Peyer's patch (tissue), 4 donors: Measurements from ENCODE around the gene A1BG. TPM values are rescaled to one million over a fixed set of nuclear protein-coding genes. Genes with fewer than 3 reads are reported as not detected.
"Not testable (repeated sequence)": the region's sequence is repeated elsewhere in the genome, so short reads cannot be mapped to it uniquely, and the experiment has no call there.

Source experiments
- DNase-seq, 3 donors: peaks; one replicate each; pipeline ENCODE4 v3.0.0-alpha.2; 2017 to 2019
- H3K27ac ChIP-seq, 4 donors: fragments of 200-600 bp; sonication (generic); one replicate each; pipeline ENCODE4 v1.5.1; 2016 to 2019
- H3K27me3 ChIP-seq, 2 donors: fragments of 200-600 bp; sonication (generic); one replicate each; pipeline ENCODE4 v1.5.1; 2019
- H3K36me3 ChIP-seq, 3 donors: fragments of 200-600 bp; sonication (generic); one replicate each; pipeline ENCODE4 v1.5.1; 2016 to 2019
- H3K4me1 ChIP-seq, 4 donors: fragments of 200-600 bp; sonication (generic); one replicate each; pipeline ENCODE4 v1.5.1; 2016 to 2019
- H3K4me3 ChIP-seq, 4 donors: fragments of 200-600 bp; sonication (generic); 1 replicate in 3 of 4; 2 replicates in 1 of 4; pipeline ENCODE4 v1.5.1; 2016 to 2019; ENCODE audit warnings: mild to moderate bottlenecking in 1 of 4
- H3K9me3 ChIP-seq, 4 donors: fragments of 200-600 bp; sonication (generic); one replicate each; pipeline ENCODE4 v1.5.1; 2016 to 2019; ENCODE audit warnings: mild to moderate bottlenecking in 1 of 4
- CTCF ChIP-seq, 6 experiments: fragments of 450-650 bp in 4 of 6; fragments of 200-600 bp in 2 of 6; sonication (generic) in 1 of 6; IDR thresholded peaks; one replicate each; pipeline ENCODE4 v1.5.1; 2017 to 2019; ENCODE audit warnings: antibody characterized with exemption in 6 of 6, mild to moderate bottlenecking in 3 of 6, moderate library complexity in 1 of 6
- POLR2A ChIP-seq, 2 donors: fragments of 450-650 bp; IDR thresholded peaks; one replicate each; pipeline ENCODE4 v1.5.1; 2017; ENCODE audit warnings: antibody characterized with exemption in 2 of 2, mild to moderate bottlenecking in 2 of 2, moderate library complexity in 2 of 2
- total RNA-seq, 4 donors: library from RNA; depleted of rRNA; stranded (reverse); fragments of >200 nt; gene quantifications; one replicate each; pipeline ENCODE4 v1.1.0, GENCODE V29; 2016

A1BG gene
- total RNA-seq, 4 donors from 2014 or later, result 5.4 to 26.4 (median 8.3) TPM; not detected in 1

DNA sequence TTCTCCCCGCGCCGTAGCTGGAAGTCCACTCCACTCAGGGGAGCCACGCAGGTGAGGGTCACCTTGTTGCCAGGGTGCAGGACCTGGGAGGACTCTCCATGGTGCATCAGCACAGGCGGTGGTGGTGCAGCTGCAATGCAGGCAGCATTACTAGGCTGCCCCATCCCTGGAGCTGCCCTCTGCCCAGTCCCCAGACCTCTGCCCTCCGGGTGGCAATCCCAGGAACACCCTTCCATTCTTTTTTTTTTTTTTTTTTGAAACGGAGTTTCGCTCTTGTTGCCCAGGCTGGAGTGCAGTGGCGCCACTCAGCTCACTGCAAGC, 1.8 kb downstream of the A1BG start:
- DNase-seq, result no peak
- no peak for TF ChIP-seq POLR2A (IDR thresholded peaks at IDR 0.05)
- TF ChIP-seq CTCF (IDR thresholded peaks at IDR 0.05), result no peak
- Histone ChIP-seq H3K9me3 (no peaks in the 10 kb centered on the region), H3K27ac (no peak overlapping the region), H3K4me1 (peaks cover 0 to 17% (median 6%) of the 10 kb centered on the region in 4 donors), H3K27me3 (no peaks in the 10 kb centered on the region), H3K36me3 (no peaks in the 10 kb centered on the region), H3K4me3 (no peak overlapping the region)

GRCh38 chr19:58350871-58351557, 2.3 kb downstream of the A1BG start:
- no peaks in the 10 kb centered on the region for H3K36me3 ChIP-seq
- H3K4me1 ChIP-seq, result peaks cover 0 to 13% (median 4%) of the 10 kb centered on the region in 4 donors
- no peak overlapping the region for H3K4me3 ChIP-seq
- no peaks in the 10 kb centered on the region for H3K27me3 ChIP-seq
- TF ChIP-seq POLR2A (IDR thresholded peaks at IDR 0.05), result no peak
- no peak for TF ChIP-seq CTCF (IDR thresholded peaks at IDR 0.05)
- H3K27ac ChIP-seq, result no peak overlapping the region
- no peak for DNase-seq
- no peaks in the 10 kb centered on the region for H3K9me3 ChIP-seq

DNA sequence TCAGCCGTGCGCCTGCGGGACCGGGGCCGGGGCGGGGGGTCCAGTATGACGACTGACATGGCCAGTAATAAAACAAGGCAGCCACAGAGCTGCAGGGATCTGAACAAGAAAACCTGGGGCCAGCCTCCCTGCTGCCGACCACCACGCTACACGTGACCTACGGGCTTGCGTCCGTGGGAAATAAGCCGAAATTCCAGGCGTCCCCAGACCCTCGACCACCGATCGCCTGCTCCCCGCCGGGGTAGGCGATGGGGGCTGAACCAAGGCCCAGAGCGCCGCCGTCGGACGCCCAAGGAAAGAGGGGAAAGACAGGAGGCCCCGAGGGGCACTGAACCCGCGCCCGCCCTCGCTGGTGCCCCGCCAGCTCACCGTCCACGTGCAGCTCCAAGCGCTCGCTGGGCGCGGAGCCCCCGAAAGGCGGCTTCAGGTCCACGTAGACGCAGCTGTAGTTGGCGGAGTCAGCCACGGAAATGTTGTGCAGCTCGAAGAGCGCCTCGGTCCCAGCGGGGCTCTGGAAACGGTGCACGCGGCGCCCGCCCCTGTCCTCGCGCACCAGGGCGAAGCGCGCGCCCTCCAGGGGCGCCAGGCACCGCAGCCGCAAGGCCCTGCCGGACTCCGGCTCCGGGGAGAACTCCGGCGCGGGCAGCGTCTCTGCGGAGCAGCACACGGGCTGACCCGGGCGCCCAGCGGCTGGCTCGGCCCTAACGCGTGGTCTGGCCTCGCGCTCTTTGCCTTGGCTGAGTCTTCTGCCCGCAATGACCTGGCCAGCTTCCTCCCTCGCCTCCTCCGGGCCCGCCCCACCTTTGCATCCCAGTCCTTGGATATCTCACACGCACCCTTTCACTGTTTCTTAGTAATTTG, 3.1 kb downstream of the A1BG start:
- no peak overlapping the region for H3K27ac ChIP-seq
- TF ChIP-seq CTCF (IDR thresholded peaks at IDR 0.05) (no peak), POLR2A (IDR thresholded peaks at IDR 0.05) (no peak)
- H3K4me1 ChIP-seq, result peaks cover 0 to 11% (median 2%) of the 10 kb centered on the region in 4 donors
- no peaks in the 10 kb centered on the region for H3K9me3 ChIP-seq
- H3K36me3 ChIP-seq, result no peaks in the 10 kb centered on the region
- H3K4me3 ChIP-seq, result peak overlapping the region in 2 of 4 donors; percentile 9 to 14
- H3K27me3 ChIP-seq, result no peaks in the 10 kb centered on the region
- no peak for DNase-seq

- H3K27me3 ChIP-seq, result no peaks in the 10 kb centered on the region
- no peaks in the 10 kb centered on the region for H3K9me3 ChIP-seq
- DNase-seq, result no peak
- H3K27ac ChIP-seq, result no peak overlapping the region
- TF ChIP-seq POLR2A (IDR thresholded peaks at IDR 0.05) (no peak), CTCF (IDR thresholded peaks at IDR 0.05) (no peak)
- H3K4me1 ChIP-seq, result peaks cover 0 to 11% (median 2%) of the 10 kb centered on the region in 4 donors
- peak overlapping the region in 1 of 4 donors; percentile 14 for H3K4me3 ChIP-seq
- no peaks in the 10 kb centered on the region for H3K36me3 ChIP-seq
Measured at GRCh38 chr19:58349590-58349989, 3.7 kb downstream of the A1BG start.

- Histone ChIP-seq H3K27ac (peak overlapping the region; percentile 20 to 84 (median 77)), H3K4me1 (peaks cover 0 to 11% (median 2%) of the 10 kb centered on the region in 4 donors), H3K4me3 (peak overlapping the region; percentile 56 to 71 (median 64))
- not testable (repeated sequence) for H3K36me3 ChIP-seq, DNase-seq, H3K9me3 ChIP-seq, H3K27me3 ChIP-seq
Measured at GRCh38 chr19:58348080-58348479, 5.2 kb downstream of the A1BG start.
